Activated CD8-positive, alpha-beta T cell treated with anti-CD3 and anti-CD28 coated beads, Interleukin-2, amount 10 ng/mL, durations not matched to agents 7 days and 5 days (primary cell): ENCODE data around the gene SNX5. TPM values are rescaled to one million over a fixed set of nuclear protein-coding genes. Genes with fewer than 3 reads are reported as not detected.

ENCODE experiments used
- ATAC-seq: fragments of 150-1000 bp; cut with Tn5 transposase; one replicate; pipeline ENCODE4 v1.10.0; 2021; ENCODE audit warnings: moderate library complexity
- CTCF ChIA-PET: fragments of 350-600 bp; sonication (Branson Sonifier 250); formaldehyde crosslinking; loops from one replicate; lab custom pipeline; 2021; ENCODE audit warnings: antibody characterized with exemption; lab: Charles Lee
- POLR2A ChIA-PET: fragments of 350-600 bp; sonication (Branson Sonifier 250); formaldehyde crosslinking; loops from one replicate; lab custom pipeline; 2021; ENCODE audit warnings: antibody characterized with exemption; lab: Charles Lee
- DNase-seq: peaks from one replicate; pipeline ENCODE4 v3.0.0-alpha.2; 2020
- H3K27ac Mint-ChIP-seq: one replicate; pipeline ENCODE4 v1.8.0; 2021; ENCODE audit warnings: mild to moderate bottlenecking, mixed read lengths
- H3K27me3 Mint-ChIP-seq: one replicate; pipeline ENCODE4 v1.8.0; 2021; ENCODE audit warnings: low read depth, mixed read lengths
- H3K36me3 Mint-ChIP-seq: one replicate; pipeline ENCODE4 v1.8.0; 2021; ENCODE audit warnings: low read depth, mixed read lengths
- H3K4me1 Mint-ChIP-seq: one replicate; pipeline ENCODE4 v1.8.0; 2021; ENCODE audit warnings: low read depth, mixed read lengths
- H3K4me3 Mint-ChIP-seq: one replicate; pipeline ENCODE4 v1.8.0; 2021; ENCODE audit warnings: mild to moderate bottlenecking, mixed read lengths
- H3K9me3 Mint-ChIP-seq: one replicate; pipeline ENCODE4 v1.8.0; 2022; ENCODE audit warnings: mixed read lengths; ENCODE audit not compliant: insufficient read depth
- total RNA-seq, 2 experiments: library from RNA; stranded (reverse); gene quantifications; one replicate each; pipeline ENCODE4 v1.2.3, GENCODE V29; 2021

SNX5 gene
- total RNA-seq, 2 experiments from 2014 or later = 168 to 177 TPM

DNA sequence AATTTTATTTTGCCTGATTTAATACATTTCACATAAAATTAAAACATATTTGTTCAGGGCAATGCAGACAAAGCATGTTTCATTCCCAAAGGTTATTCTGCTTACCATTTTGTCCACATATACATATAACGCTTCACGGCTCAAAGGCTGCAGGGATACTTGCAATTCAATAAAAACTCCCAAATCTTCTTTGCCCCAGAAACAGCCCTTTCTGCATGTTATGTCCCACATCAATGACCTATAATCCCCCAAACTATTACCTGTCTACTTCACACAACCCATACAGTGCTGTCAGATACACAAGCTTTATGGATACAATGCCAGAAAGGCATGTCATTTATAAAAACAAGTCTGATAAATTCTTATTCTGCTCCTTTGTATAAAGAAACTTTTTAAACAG lies 20.2 kb downstream of the SNX5 start:
- Mint-ChIP-seq H3K36me3 (peaks cover 91% of the 10 kb centered on the region), H3K9me3 (no peaks in the 10 kb centered on the region), H3K4me1 (peaks cover 6% of the 10 kb centered on the region), H3K27me3 (no peaks in the 10 kb centered on the region), H3K4me3 (no peak overlapping the region), H3K27ac (peak overlapping the region; percentile 56)
- DNase-seq (no peak), ATAC-seq (no peak)
- CTCF ChIA-PET = interaction anchor here (0.8 to 3.1 kb wide), 3 partner anchors 9 to 10 kb away, joined by 4 to 12 read pairs (median 4); no protein-coding TSS in a partner anchor
- POLR2A ChIA-PET = no interaction called here

DNA sequence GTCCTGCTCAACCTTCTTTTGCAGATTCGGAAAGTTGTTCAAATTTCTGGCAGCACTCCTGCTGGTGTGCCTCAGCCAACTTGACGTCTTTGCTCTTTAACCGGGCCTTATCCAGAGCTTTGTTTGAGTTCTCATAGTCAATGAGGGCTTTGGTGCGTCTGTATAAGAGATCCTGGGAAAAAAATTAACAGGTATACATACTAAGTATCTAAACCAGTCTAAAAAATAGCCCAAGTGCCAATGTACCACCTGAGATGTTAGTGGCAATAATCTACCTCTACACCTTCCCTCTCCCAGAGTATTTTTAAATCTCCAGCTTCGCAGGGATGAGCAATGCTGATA lies 21.1 kb downstream of the SNX5 start:
- Mint-ChIP-seq H3K4me3 (no peak overlapping the region), H3K27ac (no peak overlapping the region), H3K36me3 (peaks cover 89% of the 10 kb centered on the region), H3K27me3 (no peaks in the 10 kb centered on the region), H3K9me3 (no peaks in the 10 kb centered on the region), H3K4me1 (peaks cover 3% of the 10 kb centered on the region)
- CTCF ChIA-PET = interaction anchor here (0.8 to 3.1 kb wide), 3 partner anchors 8 to 265 kb away, joined by 3 to 12 read pairs (median 4); partner anchors contain the start of gene RRBP1
- DNase-seq (no peak), ATAC-seq (no peak)
- POLR2A ChIA-PET = no interaction called here

DNA sequence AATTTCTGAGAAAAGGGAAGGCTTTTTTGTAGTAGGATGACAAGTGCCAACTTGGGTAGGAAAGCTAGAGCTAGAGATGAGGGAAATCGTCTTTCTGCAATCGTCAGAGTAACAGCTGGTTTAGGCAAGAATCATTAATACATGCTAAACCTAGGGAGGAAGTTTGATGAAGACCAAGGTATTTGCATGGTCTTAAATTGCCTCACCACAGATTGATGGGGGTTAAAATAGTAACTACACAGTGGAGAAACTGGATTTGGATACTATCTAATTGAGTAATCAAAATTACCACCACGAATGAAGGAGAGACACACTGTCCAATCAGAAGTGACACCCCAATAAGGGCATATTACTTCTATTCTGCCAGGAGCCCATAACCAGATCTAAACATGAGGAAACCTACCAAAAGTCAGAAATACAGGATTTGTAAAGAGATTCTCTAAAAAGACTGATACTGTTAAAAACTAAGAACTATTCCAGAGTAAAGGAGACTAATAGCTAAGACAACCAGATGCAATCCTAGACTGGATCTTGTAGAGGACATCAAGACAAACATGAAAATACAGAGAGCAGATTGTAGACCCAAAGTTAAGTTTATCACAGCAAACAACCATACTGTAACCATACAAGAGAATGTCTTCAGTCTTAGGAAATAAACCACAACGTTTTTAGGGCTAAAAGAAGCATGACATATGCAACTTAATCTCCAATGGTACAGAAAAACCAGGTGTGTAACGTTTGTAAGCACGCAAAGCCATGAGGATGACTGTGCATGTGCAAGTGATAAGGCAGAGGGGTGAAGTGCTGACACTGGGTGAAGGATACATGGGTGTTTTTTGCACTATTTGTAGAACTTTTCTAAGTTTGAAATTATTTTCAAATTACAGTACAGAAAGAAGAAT lies 21.8 kb downstream of the SNX5 start:
- Mint-ChIP-seq H3K9me3 (no peaks in the 10 kb centered on the region), H3K4me1 (peaks cover 3% of the 10 kb centered on the region), H3K27ac (no peak overlapping the region), H3K36me3 (peaks cover 91% of the 10 kb centered on the region), H3K27me3 (no peaks in the 10 kb centered on the region), H3K4me3 (no peak overlapping the region)
- CTCF ChIA-PET = interaction anchor here (1.0 to 3.1 kb wide), 5 partner anchors 8 to 265 kb away, joined by 3 to 12 read pairs (median 5); partner anchors contain the start of gene RRBP1
- ATAC-seq (no peak), DNase-seq (no peak)
- POLR2A ChIA-PET = interaction anchor here (0.8 kb wide), 1 partner anchor 19 kb away, joined by 4 read pairs; no protein-coding TSS in a partner anchor

DNA sequence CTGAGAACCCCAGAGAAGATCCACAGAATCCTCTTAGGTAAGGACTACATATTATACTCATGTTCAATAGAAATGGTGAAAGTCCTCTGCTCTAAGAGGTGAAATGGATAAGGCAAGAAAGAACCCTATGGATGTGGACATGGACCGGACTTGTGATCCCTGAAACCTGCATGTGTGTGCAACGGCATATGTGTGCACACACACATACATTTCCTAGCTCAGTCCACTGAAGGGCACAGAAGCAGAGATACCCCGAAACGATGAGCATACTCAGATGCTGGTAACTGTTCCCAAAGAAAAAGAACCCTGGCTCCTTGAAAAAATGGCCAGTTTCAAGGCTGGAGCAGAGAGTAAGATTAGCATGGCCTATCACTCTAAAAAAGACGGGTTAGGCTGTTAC lies 22.6 kb downstream of the SNX5 start:
- POLR2A ChIA-PET = interaction anchor here (1.2 kb wide), 1 partner anchor 441 kb away, joined by 3 read pairs; no protein-coding TSS in a partner anchor
- CTCF ChIA-PET = interaction anchor here (1.0 to 1.5 kb wide), 3 partner anchors 8 to 50 kb away, joined by 3 to 6 read pairs (median 5); no protein-coding TSS in a partner anchor
- Mint-ChIP-seq H3K36me3 (peaks cover 91% of the 10 kb centered on the region), H3K27me3 (no peaks in the 10 kb centered on the region), H3K27ac (no peak overlapping the region), H3K4me3 (no peak overlapping the region), H3K9me3 (no peaks in the 10 kb centered on the region), H3K4me1 (peaks cover 3% of the 10 kb centered on the region)
- DNase-seq = no peak
- ATAC-seq = no peak

DNA sequence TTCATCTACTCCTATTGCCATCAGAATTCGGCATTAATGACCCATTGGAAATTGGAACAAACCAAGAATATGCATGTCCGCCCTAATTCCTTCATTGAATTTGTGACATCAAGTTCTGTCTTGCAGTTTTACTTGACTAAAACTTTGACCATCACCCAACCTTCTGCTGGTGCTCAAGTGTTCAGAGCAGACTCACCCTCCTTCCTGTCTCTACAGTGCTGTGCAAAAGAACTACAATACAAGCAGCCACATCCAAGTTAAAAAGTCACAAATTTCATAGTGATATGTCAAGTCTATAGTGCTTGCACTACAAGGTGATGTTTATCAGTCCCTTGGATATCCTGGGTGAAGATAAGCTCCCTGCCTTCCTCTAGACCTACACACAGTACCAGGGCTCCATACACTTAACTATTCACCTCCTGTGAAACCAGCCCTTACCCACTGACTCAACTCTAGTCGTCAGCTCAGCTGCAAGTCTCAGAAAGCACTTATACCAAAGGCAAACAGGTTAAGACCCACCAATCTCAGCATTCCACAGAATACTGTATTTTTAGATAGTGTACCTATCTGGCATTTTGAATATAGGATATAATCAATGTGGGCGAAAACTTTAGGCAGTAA lies 23.6 kb downstream of the SNX5 start:
- CTCF ChIA-PET = interaction anchor here (1.5 to 1.6 kb wide), 2 partner anchors 14 to 51 kb away, joined by 4 to 5 read pairs; no protein-coding TSS in a partner anchor
- Mint-ChIP-seq H3K27ac (no peak overlapping the region), H3K4me1 (peaks cover 13% of the 10 kb centered on the region), H3K27me3 (no peaks in the 10 kb centered on the region), H3K36me3 (peaks cover 89% of the 10 kb centered on the region), H3K4me3 (no peak overlapping the region), H3K9me3 (no peaks in the 10 kb centered on the region)
- ATAC-seq = no peak
- DNase-seq = no peak
- POLR2A ChIA-PET = interaction anchor here (1.1 to 1.2 kb wide), 2 partner anchors 21 to 440 kb away, joined by 3 read pairs; no protein-coding TSS in a partner anchor

DNA sequence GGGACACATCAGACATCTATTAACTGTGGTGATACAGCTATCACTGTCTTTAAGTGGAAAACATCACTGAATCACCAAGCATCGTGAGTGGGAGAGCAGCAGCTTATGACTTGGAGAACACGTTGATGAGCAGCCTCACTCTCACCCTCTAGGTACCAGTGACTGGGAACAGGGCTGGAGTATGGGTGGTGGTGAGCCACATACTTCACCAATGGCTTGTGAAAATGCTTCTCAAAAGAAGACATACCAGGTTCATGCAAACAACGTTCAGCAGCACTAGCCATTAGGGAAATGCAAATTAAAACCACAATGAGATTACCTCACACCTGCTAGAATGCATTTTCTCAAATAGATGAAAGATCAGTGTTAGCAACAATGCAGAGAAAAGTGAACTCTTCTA lies 25.3 kb downstream of the SNX5 start:
- DNase-seq = no peak
- POLR2A ChIA-PET = no interaction called here

DNA sequence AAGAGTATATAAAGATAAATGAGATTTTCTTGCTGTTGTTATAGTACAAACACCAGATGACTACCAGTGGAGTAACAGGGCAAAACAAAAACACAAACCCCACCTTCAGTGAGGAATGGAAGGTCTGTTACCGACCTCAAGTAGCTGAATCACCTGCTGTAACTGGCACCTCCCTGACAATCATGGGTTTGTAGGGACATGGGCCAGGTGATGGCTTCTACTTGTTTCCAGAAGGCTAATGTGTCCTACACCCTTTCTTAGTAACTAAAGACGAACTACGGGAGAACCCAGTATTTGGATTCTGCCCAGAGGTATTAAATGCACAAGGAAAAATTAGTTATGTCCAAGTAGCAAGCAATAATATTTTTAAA lies 26.8 kb downstream of the SNX5 start:
- no peaks in the 10 kb centered on the region for H3K9me3 Mint-ChIP-seq
- peaks cover 25% of the 10 kb centered on the region for H3K4me1 Mint-ChIP-seq
- H3K27me3 Mint-ChIP-seq = no peaks in the 10 kb centered on the region
- H3K36me3 Mint-ChIP-seq = peaks cover 61% of the 10 kb centered on the region
- DNase-seq (no peak), ATAC-seq (no peak)
- H3K4me3 Mint-ChIP-seq = no peak overlapping the region
- CTCF ChIA-PET = interaction anchor here (2.0 kb wide), 1 partner anchor 437 kb away, joined by 6 read pairs; no protein-coding TSS in a partner anchor
- no peak overlapping the region for H3K27ac Mint-ChIP-seq
- POLR2A ChIA-PET = no interaction called here

More for the DNA sequence above, 25.3 kb downstream of the SNX5 start:
- Mint-ChIP-seq H3K9me3 (no peaks in the 10 kb centered on the region), H3K4me1 (peaks cover 25% of the 10 kb centered on the region), H3K27me3 (no peaks in the 10 kb centered on the region), H3K27ac (no peak overlapping the region), H3K36me3 (peaks cover 74% of the 10 kb centered on the region), H3K4me3 (no peak overlapping the region)
- CTCF ChIA-PET = interaction anchor here (2.0 kb wide), 1 partner anchor 438 kb away, joined by 6 read pairs; no protein-coding TSS in a partner anchor
- no peak for ATAC-seq

DNA sequence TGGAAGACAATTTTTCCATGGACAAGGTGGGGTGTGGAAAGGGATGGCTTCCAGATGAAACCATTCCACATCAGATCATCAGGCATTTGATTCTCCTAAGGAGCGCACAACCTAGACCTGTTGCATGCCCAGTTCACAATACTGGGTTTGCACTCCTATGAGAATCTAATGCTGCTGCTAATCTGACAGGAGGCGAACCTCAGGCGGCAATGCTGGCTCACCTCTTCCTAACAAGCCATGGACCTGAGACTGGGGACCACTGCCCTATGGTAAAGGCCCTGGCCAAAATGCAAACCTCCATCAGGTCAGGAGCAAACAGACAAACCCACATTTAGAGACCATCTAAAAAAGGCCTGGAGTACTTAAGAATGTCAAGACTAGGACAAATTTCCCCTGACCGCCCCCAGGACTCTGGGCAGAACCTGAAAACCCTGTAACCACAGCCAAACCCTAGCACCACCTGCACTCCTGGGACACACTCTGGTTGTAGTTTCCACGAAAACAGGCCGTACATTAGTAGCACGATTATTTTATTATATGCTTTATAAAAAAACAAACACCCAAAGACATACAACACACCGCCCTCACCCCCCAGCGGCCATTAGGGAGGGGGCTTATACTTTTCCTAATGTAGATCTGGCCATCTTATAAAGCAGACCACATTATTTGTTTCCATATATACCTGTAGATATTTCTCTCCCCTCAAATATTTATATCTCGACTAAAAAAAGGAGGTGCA lies 27.3 kb downstream of the SNX5 start:
- no peaks in the 10 kb centered on the region for H3K27me3 Mint-ChIP-seq
- DNase-seq = no peak
- ChIA-PET POLR2A (no interaction called here), CTCF (interaction anchor here (2.0 to 4.6 kb wide), 2 partner anchors 259 to 436 kb away, joined by 6 to 33 read pairs; partner anchors contain the start of gene RRBP1)
- no peak overlapping the region for H3K4me3 Mint-ChIP-seq
- H3K36me3 Mint-ChIP-seq = peaks cover 55% of the 10 kb centered on the region
- no peak overlapping the region for H3K27ac Mint-ChIP-seq
- no peak for ATAC-seq
- H3K4me1 Mint-ChIP-seq = peaks cover 25% of the 10 kb centered on the region
- H3K9me3 Mint-ChIP-seq = no peaks in the 10 kb centered on the region

DNA sequence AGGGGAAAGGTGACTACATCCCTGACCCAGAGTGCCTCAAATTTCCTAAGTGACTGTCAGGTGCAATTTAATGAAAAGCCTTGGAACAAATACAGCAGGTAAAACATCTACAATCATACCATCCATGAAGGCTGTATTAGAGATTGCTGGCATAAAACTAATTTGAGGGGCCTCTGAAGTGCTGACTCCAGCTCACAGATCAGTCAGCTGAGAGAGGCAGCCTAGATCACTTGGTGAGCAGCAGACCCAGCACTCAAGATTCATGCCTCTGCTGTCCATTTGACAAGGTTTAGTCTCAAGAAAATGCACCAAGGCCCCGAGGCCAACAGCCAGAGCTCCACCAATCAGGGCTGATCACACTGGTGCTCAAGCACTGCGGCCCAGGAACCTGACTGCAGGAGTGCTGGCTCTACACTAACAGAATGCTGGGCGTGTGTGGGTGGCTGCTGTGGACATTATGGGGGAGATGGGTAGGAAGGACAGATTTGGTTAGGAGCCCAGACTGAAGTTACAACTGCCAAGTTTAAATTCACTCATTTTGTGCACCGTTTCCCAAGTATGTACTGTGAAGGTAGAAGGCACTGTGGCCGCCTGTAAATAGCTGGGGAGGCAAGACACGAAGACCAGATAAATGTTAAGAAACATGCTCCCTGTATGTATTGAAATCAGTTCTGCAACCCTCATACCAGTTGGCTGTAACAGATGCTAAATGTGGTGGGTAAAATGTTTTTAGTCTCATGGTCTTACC lies 28.2 kb downstream of the SNX5 start:
- DNase-seq (no peak), ATAC-seq (no peak)
- Mint-ChIP-seq H3K4me1 (peaks cover 25% of the 10 kb centered on the region), H3K27me3 (no peaks in the 10 kb centered on the region), H3K27ac (peak overlapping the region; percentile 66), H3K36me3 (peaks cover 47% of the 10 kb centered on the region), H3K9me3 (no peaks in the 10 kb centered on the region), H3K4me3 (no peak overlapping the region)
- CTCF ChIA-PET = interaction anchor here (0.7 to 4.6 kb wide), 3 partner anchors 22 to 259 kb away, joined by 3 to 33 read pairs (median 8); partner anchors contain the start of genes RRBP1 and SNX5
- POLR2A ChIA-PET = interaction anchor here (1.3 kb wide), 1 partner anchor 15 kb away, joined by 4 read pairs; no protein-coding TSS in a partner anchor

DNA sequence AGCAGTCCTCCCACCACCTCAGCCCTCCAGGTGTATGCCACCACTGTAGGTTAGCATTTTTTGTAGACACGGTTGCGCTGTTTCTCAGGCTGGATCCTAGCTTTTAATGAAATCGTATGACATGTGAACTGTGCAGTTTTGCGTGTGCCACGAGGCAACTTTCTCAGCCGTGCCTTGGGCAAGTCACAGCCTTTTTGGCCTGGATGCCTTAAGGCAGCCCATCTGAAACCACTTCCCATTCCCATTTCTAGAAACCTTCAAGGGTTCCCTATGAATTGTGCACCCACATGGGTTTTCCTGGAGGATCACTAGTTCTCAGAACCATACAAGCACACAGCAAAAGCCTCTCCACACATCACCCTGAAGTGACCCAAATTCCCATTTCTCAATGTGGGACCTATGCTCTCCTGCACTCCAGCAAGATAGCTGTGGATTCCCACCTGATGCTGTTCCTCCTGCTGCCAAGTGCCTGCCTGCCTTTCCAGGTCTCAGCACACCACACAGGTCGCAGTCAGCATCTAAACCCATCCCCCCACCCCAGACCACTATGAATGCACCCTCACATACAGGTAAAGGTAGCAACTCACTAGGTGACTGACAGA lies 28.9 kb downstream of the SNX5 start:
- H3K9me3 Mint-ChIP-seq = no peaks in the 10 kb centered on the region
- no peak overlapping the region for H3K4me3 Mint-ChIP-seq
- DNase-seq (no peak), ATAC-seq (peak; percentile 40)
- peaks cover 40% of the 10 kb centered on the region for H3K36me3 Mint-ChIP-seq
- H3K27ac Mint-ChIP-seq = peak overlapping the region; percentile 66
- H3K27me3 Mint-ChIP-seq = no peaks in the 10 kb centered on the region
- CTCF ChIA-PET = interaction anchor here (0.6 to 4.6 kb wide), 18 partner anchors 9 to 434 kb away, joined by 3 to 33 read pairs (median 8); partner anchors contain the start of genes BFSP1, RRBP1 and SNX5
- H3K4me1 Mint-ChIP-seq = peaks cover 28% of the 10 kb centered on the region
- POLR2A ChIA-PET = interaction anchor here (1.2 to 1.3 kb wide), 2 partner anchors 16 to 29 kb away, joined by 3 to 4 read pairs; partner anchors contain the start of genes MGME1 and SNX5
